HG03378 (cell line): ENCODE measurements around the gene GJD3.
"Not testable (repeated sequence)": the region's sequence is repeated elsewhere in the genome, so short reads cannot be mapped to it uniquely, and the experiment has no call there.

Experiments
- ATAC-seq: cut with Tn5 transposase; IDR thresholded peaks from one replicate; pipeline ENCODE4 v1.9.1; 2021; ENCODE audit warnings: mild to moderate bottlenecking, moderate library complexity; ENCODE audit not compliant: unreplicated experiment

GJD3 gene

DNA sequence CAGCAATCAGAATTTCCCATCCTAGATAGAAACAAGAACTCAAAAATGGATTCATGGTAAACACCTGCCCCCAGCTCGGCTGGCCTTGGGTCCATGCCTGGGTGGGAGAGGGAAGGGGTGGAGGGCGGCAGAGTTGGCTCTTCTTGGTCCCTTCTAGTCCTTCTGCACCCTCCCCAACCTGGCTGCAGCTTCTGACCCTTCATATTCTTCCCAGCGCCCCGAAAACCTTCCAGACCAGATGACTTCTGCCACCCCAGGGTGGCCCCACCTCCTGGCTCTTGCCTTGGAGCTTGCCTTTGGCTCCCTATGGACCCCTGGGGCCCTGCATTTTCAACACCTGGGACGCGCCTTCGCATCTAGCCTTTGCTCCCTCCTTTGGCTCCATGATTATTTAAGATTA lies 5.4 kb upstream of the GJD3 start:
- ATAC-seq: no peak

DNA sequence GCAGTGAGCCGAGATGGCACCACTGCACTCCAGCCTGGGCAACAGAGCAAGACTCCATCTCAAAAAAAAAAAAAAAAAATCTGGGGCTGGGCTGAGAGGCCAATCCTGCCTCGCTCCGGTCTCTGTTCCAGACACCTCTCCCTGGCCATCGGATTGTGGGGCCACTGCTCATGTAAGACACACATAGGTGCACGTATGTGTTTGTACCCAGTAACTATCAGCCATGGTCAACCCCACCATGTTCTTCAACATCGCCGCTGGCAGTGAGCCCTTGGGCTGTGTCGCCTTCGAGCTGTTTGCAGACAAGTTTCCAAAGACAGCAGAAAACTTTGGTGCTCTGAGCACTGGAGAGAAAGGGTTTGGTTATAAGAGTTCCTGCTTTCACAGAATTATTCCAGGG lies 3.2 kb upstream of the GJD3 start:
- ATAC-seq: not testable (repeated sequence)

DNA sequence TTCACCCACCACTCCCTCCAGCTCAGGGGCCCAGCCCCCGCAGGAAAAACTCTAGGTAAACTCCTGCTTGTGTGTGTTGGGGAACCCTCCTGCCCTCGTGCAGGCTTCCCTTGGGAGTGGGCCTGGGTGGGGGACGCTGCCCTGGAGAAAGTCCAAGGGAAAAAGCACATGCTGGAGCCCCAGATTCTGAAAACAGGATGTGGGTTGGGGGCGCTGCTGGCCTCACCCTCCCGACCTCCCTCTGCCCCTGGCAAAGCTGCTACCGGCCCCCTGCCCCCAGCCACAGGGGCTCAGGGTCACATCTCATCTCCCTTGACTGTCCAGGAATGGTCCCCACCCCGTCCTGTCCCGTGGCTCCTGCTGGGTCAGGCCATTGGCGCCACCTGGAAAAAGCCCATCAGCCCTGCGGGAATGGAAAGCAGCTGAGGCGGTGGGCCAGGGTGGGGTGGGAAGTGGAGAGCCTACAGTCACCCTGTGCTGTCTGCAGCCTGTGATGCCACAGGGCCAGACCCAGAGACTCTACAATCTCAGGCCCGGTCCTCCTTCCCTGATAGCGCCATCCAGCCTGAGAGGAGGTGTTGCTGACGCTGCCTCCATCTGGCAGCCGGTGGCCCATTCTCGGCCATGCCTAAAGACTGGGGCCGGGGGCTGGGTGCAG lies 2.5 kb upstream of the GJD3 start:
- ATAC-seq: no peak

DNA sequence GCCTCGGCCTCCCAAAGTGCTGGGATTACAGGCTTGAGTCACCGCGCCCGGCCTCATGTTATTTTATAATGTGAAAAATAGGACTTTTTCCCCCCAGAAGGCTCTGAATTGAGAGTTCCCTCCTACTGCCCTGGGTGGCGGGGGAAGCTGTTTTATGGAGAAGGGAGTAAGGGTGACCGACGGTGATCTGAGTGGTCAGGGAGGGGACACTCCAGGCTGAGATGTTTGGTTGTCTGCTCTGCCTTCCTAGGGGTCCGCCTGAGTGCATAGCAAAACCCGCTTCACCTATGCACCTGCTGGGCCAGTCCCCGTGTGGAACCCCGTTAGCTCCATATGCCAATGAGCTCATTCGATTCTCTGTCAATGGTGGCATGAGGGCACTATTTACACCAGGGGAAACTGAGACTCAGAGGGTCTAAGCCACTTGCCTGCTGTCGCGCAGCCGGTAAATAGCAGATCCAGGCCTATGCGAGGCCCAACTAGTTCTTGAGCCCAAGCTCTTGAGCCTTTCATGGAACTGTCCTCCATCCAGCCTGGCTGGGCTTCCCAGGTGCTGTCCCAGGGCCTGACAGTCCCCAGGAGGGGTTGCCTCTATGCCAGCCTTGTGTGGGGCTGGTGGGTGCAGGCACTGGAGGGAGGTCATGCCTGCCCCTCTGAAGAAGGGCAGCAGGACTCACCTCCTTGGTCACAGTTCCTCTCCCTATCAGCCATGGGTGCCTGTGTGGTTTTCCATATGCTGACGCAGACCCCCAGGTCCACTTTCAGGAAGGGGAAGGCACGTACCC lies 1.7 kb upstream of the GJD3 start:
- no peak for ATAC-seq

DNA sequence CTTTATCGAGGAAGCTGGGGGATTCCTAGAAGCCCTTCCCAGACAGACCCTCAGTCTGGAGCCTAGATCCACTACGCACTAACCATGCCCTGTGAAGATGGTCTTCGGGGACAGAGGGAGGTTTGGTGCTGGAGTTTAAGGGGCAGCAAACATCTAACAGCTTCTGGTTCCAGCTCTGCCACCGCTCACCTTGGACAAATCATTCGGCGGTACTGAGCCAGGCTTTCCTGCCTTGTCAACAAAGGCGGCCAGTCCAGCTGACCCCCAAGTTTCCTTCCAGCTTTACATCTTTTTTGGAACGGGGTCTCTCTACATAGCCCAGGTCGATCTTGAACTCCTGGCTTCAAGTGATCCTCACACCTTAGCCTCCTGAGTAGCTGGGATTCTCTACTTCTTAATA lies 369 bp upstream of the GJD3 start:
- no peak for ATAC-seq

DNA sequence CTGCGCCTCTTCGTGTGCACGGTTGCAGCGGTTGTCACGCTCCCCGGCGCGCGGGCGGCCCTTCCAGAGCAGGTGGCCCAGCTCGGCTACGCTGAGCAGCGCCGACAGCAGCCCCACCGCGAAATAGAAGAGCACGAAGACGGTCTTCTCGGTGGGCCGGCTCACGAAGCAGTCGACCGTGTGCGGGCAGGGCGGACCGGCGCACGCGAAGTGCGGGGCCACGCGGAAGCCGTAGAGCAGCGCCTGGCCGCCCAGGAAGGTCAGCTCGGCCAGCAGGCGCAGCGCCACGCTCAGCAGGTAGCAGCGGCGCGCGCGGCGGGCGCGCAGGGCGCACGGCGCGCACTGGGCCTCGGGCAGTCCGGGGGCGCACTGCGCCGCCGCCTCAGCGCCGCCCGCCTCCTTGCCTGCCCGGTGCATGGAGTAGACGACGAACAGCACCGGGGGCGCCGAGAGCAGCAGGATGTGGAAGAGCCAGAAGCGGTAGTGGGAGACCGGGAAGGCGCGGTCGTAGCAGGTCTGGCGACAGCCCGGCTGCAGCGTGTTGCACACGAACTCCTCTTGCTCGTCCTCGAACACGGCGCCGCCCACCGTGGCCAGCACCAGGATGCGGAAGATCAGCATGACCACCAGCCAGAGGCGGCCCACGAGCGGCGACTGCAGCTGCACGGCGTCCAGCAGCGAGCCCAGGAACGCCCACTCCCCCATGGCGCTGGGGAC lies 1.3 kb downstream of the GJD3 start:
- peak; percentile 9 for ATAC-seq

DNA sequence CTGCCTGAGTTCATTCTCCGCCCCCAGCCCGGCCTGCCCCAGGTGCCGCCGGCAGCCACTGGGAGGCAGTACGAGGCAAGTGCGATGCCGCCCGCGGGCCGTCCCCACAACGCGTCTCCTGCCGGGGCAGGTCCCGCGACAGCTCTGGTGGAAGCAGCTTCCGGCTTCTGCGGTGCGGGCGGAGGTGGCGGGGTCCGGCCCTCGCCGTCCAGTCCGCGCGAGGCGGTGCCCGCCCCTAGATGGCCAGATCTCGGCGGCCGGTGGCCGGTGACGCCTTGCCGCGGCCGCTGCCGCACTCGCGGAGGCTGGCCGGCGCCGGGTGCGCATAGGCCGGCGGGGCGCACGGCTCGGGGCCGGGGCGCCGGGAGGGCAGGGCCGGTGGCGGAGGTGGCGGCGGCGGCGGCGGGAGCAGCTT lies 1.8 kb downstream of the GJD3 start:
- peak; percentile 51 for ATAC-seq

DNA sequence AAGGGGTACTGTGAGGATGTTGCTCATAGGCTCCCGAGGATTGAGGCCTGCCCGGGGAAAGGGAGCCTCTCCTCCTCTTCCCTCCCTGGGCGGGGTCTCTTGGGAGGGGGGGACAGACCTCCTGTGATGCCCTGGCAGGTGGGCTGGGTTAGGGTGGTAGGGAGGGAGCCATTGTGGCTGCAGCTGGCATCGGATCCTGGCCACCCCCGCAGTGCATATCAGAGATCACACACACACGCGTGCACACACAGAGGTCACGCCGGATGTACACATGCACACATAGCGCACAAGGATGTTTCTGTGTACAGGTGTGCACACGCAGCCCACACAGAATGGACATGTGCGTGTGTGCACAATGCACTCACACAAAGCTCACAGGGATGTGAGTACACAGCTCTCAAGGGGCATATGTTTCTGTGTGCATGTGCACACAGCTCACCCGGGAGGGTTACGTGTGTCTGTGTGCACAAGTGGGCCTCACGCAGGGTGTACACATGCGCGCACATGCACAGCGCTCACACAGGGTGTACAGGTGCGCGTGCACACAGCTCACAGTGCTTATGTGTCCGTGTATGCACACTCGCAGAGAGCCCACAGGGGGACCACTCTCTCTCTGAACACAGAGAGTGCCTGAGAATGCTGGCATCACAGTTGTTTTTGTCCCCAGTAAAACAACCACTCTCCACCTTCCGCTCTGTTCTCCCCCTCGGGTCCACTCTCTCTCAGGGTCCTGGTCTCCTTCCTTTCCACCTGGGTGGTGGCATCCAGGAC lies 2.4 kb downstream of the GJD3 start:
- ATAC-seq: peak; percentile 20

DNA sequence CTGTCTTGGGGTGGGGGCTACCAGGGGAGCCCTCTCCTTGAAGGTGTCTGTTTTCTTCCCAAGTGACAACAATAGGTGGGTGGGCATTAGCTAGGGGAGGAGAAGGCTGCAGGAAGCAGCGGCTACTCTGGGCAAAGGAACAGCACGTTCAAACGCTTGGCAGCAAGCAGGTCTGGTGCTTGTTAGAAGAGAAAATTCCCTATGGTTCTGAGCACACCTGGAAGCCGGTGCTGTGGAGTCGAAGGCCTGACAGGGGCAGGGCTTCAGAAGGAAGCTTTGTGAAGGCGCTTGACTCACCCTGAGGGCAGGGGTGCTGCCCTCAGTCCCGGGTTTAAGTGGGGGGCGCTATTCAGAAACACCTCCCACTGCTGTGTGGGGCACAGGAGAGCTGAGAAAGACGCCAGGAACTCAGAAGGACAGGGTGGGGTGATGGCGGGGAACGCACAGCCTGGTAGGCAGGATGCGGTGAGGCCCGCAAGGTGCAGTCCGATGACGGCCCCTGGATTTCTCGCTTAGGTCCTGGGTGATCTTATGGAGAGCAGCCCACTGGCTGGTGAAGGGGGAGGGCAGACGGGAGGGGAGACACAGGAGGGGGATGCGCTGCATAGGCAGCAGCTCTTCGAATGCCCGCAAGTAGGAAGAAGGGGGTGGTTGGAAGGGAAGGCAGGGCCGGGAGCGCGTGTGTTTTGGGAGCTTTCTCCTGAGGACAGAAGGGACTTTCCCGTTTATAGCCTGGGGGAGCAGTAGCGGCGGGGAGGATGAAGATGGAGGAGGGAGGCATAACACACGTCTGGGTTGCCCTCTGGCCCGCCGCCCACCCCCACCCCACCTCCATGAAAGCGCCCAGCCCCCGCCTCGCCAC lies 3.2 kb downstream of the GJD3 start:
- ATAC-seq: no peak

DNA sequence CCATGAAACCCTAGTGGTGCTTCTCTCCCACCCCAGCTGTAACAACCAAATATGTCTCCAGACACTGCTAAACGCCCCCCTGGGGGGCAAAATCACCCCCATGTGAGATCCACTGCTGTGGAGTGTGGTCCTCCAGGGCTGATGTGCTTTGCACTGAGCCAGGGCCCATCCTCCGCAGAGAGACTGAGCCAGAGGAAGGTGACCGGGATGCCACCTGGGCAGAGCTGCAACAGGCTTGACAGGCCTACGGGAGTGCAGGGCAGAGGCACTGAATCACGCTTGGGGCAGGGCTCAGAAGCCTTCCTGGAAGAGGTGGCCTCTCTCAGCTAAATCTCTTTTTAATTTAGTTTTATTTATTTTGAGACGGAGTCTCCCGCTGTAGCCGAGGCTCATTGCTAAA lies 4.4 kb downstream of the GJD3 start:
- ATAC-seq: no peak

DNA sequence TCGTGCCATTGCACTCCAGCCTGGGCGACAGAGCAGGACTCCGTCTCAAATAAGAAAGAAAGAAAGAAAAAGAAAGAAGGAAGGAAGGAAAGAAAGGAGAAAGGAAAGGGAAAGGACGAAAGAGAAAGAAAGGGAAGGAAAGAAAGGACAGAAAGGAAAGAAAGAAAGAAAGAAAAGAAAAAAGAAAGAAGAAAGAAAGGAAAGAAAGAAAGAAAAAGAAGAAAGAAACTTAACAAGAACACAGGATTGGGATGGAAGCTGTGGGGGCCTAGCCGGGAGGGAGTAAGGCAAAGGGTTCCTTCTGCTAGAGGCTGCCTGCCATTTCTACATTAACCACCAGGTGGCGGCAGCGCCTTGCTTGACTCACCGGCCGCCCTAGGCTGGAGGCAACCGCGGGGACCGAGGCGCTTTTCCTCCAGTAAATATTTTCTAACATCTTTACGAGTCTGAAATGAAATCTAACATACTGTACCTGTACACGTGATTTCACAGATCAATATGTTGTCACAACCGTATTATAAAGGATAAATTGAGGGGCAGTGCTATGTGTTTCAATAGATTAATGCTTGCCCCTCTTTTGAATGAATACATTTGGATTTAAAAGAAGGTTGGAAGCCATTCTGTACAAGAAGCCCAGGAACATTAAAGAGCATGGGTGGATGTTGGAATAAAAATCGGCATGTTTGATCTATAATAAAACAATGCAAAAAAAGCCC lies 6.1 kb downstream of the GJD3 start:
- ATAC-seq: no peak

DNA sequence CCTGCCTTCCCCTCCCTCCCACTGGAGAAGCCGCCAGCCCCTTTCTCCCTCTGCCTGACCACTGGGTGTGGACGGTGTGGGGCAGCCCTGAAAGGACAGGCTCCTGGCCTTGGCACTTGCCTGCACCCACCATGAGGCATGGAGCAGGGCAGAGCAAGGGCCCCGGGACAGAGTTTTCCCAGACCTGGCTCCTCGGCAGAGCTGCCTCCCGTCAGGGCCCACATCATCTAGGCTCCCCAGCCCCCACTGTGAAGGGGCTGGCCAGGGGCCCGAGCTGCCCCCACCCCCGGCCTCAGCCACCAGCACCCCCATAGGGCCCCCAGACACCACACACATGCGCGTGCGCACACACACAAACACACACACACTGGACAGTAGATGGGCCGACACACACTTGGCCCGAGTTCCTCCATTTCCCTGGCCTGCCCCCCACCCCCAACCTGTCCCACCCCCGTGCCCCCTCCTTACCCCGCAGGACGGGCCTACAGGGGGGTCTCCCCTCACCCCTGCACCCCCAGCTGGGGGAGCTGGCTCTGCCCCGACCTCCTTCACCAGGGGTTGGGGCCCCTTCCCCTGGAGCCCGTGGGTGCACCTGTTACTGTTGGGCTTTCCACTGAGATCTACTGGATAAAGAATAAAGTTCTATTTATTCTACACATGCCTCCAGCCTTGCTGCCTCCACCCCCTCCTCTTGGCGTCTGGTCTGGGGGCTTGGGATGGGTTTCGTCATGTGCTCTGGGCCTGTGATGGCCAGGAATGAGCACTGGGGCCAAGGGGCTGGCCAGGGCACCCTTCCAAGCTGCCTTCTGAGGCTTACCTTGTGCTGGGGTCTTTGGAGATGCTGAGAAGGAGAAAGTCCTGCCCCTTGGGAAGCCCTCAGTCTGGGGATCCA lies 7.3 kb downstream of the GJD3 start:
- no peak for ATAC-seq

DNA sequence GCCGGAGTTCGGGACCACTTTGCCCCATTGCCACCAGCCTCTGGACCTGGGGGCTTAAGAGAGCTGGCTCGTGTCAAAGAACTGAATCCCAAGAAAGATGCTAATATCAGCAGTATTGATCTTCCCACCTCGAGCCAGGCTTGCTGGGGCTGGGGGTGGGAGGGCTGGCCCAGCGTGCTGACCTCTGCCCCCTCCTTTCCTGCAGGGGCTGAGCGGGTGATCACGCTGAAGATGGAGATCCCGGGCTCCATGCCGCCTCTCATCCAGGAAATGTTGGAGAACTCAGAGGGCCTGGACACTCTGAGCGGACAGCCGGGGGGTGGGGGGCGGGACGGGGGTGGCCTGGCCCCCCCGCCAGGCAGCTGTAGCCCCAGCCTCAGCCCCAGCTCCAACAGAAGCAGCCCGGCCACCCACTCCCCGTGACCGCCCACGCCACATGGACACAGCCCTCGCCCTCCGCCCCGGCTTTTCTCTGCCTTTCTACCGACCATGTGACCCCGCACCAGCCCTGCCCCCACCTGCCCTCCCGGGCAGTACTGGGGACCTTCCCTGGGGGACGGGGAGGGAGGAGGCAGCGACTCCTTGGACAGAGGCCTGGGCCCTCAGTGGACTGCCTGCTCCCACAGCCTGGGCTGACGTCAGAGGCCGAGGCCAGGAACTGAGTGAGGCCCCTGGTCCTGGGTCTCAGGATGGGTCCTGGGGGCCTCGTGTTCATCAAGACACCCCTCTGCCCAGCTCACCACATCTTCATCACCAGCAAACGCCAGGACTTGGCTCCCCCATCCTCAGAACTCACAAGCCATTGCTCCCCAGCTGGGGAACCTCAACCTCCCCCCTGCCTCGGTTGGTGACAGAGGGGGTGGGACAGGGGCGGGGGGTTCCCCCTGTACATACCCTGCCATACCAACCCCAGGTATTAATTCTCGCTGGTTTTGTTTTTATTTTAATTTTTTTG lies 8.5 kb downstream of the GJD3 start:
- ATAC-seq: no peak

DNA sequence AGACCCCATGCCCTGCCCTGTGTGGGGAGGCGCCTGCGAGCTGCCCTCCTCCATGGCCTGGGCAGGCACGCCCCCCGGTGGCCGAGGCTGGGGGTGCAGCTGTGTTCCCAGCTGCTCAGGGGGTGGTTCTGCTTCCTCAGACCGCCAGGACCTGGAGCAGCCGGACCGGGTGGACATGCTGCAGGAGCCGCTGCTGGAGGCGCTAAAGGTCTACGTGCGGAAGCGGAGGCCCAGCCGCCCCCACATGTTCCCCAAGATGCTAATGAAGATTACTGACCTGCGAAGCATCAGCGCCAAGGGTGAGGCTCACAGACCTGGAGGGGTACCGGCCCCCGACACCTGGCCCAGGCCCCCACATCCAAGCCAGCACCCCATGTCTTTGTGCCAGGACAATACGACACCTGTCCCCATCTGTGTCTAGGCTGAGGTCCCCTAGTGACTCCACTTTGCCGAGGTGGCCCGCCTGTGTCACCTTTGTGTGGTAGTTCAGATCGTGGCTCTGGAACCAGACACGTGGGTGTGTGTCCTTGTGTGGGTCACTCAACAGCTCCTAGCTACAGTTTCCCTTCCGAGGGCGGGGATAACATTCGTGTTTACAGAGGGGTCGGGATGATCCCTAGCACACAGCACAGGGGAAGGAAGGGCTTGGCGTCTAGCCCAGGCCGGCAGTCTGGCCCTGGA lies 9.3 kb downstream of the GJD3 start:
- ATAC-seq: no peak

DNA sequence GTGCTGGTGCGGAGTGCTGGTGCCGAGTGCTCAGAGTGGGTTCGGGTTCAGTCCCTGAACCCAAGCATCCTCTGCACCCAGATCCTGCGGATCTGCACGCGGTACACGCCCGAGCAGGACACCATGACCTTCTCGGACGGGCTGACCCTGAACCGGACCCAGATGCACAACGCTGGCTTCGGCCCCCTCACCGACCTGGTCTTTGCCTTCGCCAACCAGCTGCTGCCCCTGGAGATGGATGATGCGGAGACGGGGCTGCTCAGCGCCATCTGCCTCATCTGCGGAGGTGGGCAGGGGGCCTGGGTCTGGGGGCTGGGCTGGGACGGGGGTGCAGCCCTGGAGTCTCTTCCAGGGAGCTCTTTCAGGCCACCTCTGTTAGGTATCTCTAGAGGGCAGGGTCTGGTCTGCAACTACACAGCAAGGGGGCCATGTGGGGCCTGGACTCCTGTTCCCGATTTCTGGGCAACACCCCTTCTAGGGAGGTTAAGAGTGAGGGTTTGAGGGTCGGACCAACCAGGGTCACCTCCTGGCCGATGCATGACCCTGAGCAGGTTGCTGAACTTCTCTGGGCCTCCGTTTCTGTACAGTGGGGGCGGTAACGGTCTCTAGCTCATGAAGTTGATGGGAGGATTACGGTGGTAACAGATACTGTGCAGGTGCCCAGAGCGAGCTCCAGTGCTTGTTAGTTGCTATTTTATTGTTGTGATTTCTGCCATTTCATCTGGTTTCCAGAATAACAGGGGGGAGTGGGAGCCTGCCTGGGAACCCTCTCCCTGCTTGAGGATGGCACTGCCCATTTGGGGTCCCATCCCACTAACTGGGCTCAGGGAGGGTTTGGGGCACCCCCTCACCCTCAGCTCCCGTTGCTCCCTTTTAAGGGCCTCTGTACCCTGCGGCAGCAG lies 10.1 kb downstream of the GJD3 start:
- ATAC-seq: no peak
